ENCODE measurements around the gene PRR19.

- TF ChIP-seq CTCF (IDR thresholded peaks at IDR 0.05) (no peak), POLR2AphosphoS5 (IDR thresholded peaks at IDR 0.05) (no peak)
These were observed 25.6 kb upstream of the PRR19 start for GRCh38 chr19:42276284-42276683.
